Glutamatergic neuron (in vitro differentiated cells): Measurements from ENCODE around the gene ZNF792. TPM values are rescaled to one million over a fixed set of nuclear protein-coding genes. Genes with fewer than 3 reads are reported as not detected.

Experiments used
- DNase-seq: peaks from one replicate; pipeline ENCODE4 v3.0.0; 2022
- H3K27ac Mint-ChIP-seq: one replicate; pipeline ENCODE4 v1.8.0; 2020; ENCODE audit warnings: mild to moderate bottlenecking, mixed read lengths, inconsistent platforms; ENCODE audit not compliant: unreplicated experiment
- H3K27me3 Mint-ChIP-seq: one replicate; pipeline ENCODE4 v1.8.0; 2020; ENCODE audit warnings: mild to moderate bottlenecking, moderate library complexity, mixed read lengths, inconsistent platforms; ENCODE audit not compliant: unreplicated experiment
- H3K36me3 Mint-ChIP-seq: one replicate; pipeline ENCODE4 v1.8.0; 2020; ENCODE audit warnings: mild to moderate bottlenecking, mixed read lengths, inconsistent platforms; ENCODE audit not compliant: unreplicated experiment
- H3K4me1 Mint-ChIP-seq: one replicate; pipeline ENCODE4 v1.8.0; 2020; ENCODE audit warnings: mild to moderate bottlenecking, low read depth, mixed read lengths, inconsistent platforms; ENCODE audit not compliant: unreplicated experiment
- H3K4me3 Mint-ChIP-seq: one replicate; pipeline ENCODE4 v1.8.0; 2020; ENCODE audit warnings: mild to moderate bottlenecking, mixed read lengths, inconsistent platforms; ENCODE audit not compliant: unreplicated experiment
- H3K9me3 Mint-ChIP-seq: one replicate; pipeline ENCODE4 v1.8.0; 2020; ENCODE audit warnings: mild to moderate bottlenecking, moderate library complexity, mixed read lengths, inconsistent platforms; ENCODE audit not compliant: unreplicated experiment
- total RNA-seq: library from RNA; stranded (reverse); fragmentation: NEBNext Ultra II Directional; extraction: Animal tissue kit (Norgen Biotek cat#: 25700); gene quantifications from one replicate; pipeline ENCODE4 v1.2.1, GENCODE V29; 2021; ENCODE audit not compliant: unreplicated experiment
- TF ChIP-seq, protein P1 (sequence below): fragments of 200-600 bp; sonication (generic); IDR thresholded peaks from one replicate; pipeline ENCODE4 v1.5.0; 2021; ENCODE audit not compliant: partially characterized antibody, unreplicated experiment

The ZNF792 gene
- total RNA-seq, 1 donor from 2014 or later, result 6.4 TPM

DNA sequence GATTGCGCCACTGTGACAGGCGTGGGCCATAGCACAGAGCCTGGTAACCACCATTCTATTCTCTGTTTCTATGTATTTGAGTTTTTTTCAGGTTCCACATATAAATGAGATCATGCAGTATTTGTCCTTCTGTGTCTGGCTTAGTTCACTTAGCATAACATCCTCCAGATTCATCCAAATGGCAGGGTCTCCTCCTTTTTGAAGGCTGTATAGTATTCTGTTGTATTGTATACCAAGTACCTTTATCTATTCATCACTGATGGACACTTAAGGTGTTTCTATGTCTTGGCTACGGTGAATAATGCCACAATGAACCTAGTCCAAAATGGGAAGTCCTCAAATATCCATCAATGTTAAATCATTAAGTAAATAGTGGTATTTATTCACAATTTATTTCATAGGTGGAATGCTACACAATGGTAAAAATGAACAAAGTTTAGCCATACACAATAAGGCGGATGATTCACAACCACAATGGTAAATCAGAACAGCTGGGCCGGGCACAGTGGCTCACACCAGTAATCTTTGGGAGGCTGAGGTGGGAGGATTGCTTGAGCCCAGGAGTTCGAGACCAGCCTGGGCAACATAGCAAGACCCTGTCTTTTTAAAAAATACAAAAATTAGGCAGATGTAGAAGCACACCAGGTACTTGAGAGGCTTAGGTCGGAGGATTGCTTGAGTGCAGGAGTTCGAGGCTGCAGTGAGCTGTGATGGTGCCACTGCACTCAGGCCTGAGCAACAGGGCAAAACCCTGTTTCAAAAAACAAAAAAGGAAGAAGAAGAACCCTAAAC lies 27.7 kb upstream of the ZNF792 start:
- Mint-ChIP-seq H3K4me1 (no peaks in the 10 kb centered on the region), H3K27me3 (no peaks in the 10 kb centered on the region), H3K27ac (no peak overlapping the region), H3K36me3 (no peaks in the 10 kb centered on the region), H3K9me3 (peaks cover 3% of the 10 kb centered on the region), H3K4me3 (no peak overlapping the region)
- TF ChIP-seq, protein P1, sequence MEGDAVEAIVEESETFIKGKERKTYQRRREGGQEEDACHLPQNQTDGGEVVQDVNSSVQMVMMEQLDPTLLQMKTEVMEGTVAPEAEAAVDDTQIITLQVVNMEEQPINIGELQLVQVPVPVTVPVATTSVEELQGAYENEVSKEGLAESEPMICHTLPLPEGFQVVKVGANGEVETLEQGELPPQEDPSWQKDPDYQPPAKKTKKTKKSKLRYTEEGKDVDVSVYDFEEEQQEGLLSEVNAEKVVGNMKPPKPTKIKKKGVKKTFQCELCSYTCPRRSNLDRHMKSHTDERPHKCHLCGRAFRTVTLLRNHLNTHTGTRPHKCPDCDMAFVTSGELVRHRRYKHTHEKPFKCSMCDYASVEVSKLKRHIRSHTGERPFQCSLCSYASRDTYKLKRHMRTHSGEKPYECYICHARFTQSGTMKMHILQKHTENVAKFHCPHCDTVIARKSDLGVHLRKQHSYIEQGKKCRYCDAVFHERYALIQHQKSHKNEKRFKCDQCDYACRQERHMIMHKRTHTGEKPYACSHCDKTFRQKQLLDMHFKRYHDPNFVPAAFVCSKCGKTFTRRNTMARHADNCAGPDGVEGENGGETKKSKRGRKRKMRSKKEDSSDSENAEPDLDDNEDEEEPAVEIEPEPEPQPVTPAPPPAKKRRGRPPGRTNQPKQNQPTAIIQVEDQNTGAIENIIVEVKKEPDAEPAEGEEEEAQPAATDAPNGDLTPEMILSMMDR, result no peak
- no peak for DNase-seq

DNA sequence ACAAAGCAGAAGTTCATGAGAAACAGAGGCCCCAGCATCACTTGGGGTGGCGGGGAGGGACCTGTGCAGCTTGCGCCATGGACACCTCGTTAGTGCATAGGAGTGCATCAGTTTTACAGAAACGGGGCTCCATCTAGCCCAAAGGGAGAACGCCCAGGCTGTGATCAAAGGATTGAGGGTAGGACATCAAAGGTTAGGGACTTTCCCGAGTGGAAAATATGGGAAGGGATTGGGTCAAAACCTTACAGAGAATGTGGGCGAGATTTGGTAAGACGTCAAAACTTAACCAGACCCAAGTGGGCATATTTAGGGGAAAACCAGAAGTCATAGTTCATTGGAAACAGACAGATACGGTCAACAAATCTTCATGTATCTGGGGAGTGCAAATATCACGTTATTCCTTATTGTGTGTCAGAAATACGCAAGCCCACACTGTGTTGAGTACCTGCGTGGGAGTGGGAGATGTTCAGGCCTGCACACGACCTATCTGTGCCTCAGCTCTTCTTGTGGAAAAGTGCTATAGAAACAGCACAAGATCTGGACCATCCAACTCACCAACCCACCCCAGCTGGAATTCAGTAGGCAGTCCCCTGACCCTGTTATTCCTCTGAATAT lies 26.7 kb upstream of the ZNF792 start:
- Mint-ChIP-seq H3K9me3 (peaks cover 3% of the 10 kb centered on the region), H3K36me3 (no peaks in the 10 kb centered on the region), H3K4me3 (no peak overlapping the region), H3K4me1 (no peaks in the 10 kb centered on the region), H3K27ac (no peak overlapping the region), H3K27me3 (no peaks in the 10 kb centered on the region)
- DNase-seq, result no peak
- TF ChIP-seq, protein P1, result no peak

DNA sequence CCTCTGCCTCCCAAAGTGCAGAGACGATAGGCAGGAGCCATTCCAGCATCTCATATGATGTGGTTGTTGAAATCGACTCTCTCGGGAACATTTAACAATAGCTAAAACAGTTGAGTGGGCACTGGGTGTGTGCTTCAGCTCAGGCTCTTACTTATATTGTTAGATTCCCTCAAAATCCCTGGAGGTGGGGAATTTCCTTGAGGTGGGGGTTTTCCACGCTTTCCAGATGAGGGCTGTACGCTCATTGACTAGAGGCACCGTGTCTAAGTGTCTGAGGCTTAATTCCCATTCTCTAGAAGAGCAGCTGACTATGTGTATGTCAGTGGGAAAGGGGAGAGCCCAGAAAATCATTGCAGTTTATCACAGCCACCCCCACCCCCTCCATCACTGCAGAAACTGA lies 25.3 kb upstream of the ZNF792 start:
- no peaks in the 10 kb centered on the region for H3K27me3 Mint-ChIP-seq
- H3K4me3 Mint-ChIP-seq, result no peak overlapping the region
- peaks cover 3% of the 10 kb centered on the region for H3K9me3 Mint-ChIP-seq
- TF ChIP-seq, protein P1, result no peak
- DNase-seq, result no peak
- no peaks in the 10 kb centered on the region for H3K36me3 Mint-ChIP-seq
- no peak overlapping the region for H3K27ac Mint-ChIP-seq
- H3K4me1 Mint-ChIP-seq, result no peaks in the 10 kb centered on the region

DNA sequence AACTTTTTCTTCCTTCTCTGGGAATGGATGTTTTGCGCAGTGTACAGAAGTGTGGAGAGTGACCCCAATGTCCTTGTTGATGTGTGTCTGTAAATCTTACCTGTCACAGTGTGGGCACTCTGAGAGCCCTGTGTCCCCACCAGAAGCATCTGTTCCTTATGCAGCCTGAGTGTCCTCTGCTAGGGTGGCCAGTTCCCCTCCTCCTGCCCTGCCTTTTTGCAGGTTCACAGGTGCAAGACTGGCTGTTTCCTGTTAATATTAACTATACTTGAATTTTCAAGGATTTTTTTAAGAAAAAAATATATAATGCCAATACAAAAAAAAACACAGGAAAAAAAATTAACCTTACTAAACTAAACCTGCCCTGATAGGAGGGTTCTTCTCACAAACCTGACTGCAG lies 24.1 kb upstream of the ZNF792 start:
- DNase-seq, result no peak
- H3K36me3 Mint-ChIP-seq, result no peaks in the 10 kb centered on the region
- H3K27ac Mint-ChIP-seq, result no peak overlapping the region
- H3K4me3 Mint-ChIP-seq, result no peak overlapping the region
- H3K9me3 Mint-ChIP-seq, result no peaks in the 10 kb centered on the region
- TF ChIP-seq, protein P1, result no peak
- no peaks in the 10 kb centered on the region for H3K27me3 Mint-ChIP-seq
- no peaks in the 10 kb centered on the region for H3K4me1 Mint-ChIP-seq
